ENCODE data around the gene PTF1A. TPM values are rescaled to one million over a fixed set of nuclear protein-coding genes. Genes with fewer than 3 reads are reported as not detected.

The PTF1A gene
- total and polyA plus RNA-seq, 10 of the 15 experiments (the other 5 are each of a cell fraction or from before 2014, with no cell fraction given): not detected

DNA sequence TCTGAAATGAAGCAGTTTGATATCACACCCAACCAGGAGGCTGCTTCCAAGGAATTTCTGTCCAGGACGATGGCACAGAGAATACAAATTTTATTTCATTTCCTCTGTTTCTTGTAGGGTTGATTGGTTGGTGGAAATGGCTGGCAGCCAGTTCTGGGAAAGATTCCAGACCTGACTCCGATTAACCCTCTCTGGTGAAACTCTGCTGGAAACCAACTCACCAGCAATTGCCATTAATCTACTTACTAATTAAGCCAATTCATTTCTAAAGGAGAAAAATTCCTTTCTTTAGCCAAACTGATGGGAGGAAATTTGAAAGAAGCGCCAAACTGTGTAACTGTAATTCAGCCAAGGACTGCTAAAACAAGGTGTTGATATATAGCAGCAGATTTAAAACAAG lies 10.7 kb downstream of the PTF1A start (continued):
- TF ChIP-seq, protein P1, sequence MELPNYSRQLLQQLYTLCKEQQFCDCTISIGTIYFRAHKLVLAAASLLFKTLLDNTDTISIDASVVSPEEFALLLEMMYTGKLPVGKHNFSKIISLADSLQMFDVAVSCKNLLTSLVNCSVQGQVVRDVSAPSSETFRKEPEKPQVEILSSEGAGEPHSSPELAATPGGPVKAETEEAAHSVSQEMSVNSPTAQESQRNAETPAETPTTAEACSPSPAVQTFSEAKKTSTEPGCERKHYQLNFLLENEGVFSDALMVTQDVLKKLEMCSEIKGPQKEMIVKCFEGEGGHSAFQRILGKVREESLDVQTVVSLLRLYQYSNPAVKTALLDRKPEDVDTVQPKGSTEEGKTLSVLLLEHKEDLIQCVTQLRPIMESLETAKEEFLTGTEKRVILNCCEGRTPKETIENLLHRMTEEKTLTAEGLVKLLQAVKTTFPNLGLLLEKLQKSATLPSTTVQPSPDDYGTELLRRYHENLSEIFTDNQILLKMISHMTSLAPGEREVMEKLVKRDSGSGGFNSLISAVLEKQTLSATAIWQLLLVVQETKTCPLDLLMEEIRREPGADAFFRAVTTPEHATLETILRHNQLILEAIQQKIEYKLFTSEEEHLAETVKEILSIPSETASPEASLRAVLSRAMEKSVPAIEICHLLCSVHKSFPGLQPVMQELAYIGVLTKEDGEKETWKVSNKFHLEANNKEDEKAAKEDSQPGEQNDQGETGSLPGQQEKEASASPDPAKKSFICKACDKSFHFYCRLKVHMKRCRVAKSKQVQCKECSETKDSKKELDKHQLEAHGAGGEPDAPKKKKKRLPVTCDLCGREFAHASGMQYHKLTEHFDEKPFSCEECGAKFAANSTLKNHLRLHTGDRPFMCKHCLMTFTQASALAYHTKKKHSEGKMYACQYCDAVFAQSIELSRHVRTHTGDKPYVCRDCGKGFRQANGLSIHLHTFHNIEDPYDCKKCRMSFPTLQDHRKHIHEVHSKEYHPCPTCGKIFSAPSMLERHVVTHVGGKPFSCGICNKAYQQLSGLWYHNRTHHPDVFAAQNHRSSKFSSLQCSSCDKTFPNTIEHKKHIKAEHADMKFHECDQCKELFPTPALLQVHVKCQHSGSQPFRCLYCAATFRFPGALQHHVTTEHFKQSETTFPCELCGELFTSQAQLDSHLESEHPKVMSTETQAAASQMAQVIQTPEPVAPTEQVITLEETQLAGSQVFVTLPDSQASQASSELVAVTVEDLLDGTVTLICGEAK (IDR thresholded peaks at IDR 0.05; ENCODE audit: borderline replicate concordance): no peak
- TF ChIP-seq GABPA (IDR thresholded peaks at IDR 0.05; ENCODE audit: low read depth): no peak
- TF ChIP-seq PAX8 (IDR thresholded peaks at IDR 0.05): no peak
- no peak for TF ChIP-seq ATF2 (IDR thresholded peaks at IDR 0.05; ENCODE audit: low read length)
- TF ChIP-seq BACH1 (IDR thresholded peaks at IDR 0.05; ENCODE audit: borderline replicate concordance): no peak
- no peak for TF ChIP-seq NFYA (IDR thresholded peaks at IDR 0.05; ENCODE audit: borderline replicate concordance, low read depth, low read length)
- TF ChIP-seq, protein P2, sequence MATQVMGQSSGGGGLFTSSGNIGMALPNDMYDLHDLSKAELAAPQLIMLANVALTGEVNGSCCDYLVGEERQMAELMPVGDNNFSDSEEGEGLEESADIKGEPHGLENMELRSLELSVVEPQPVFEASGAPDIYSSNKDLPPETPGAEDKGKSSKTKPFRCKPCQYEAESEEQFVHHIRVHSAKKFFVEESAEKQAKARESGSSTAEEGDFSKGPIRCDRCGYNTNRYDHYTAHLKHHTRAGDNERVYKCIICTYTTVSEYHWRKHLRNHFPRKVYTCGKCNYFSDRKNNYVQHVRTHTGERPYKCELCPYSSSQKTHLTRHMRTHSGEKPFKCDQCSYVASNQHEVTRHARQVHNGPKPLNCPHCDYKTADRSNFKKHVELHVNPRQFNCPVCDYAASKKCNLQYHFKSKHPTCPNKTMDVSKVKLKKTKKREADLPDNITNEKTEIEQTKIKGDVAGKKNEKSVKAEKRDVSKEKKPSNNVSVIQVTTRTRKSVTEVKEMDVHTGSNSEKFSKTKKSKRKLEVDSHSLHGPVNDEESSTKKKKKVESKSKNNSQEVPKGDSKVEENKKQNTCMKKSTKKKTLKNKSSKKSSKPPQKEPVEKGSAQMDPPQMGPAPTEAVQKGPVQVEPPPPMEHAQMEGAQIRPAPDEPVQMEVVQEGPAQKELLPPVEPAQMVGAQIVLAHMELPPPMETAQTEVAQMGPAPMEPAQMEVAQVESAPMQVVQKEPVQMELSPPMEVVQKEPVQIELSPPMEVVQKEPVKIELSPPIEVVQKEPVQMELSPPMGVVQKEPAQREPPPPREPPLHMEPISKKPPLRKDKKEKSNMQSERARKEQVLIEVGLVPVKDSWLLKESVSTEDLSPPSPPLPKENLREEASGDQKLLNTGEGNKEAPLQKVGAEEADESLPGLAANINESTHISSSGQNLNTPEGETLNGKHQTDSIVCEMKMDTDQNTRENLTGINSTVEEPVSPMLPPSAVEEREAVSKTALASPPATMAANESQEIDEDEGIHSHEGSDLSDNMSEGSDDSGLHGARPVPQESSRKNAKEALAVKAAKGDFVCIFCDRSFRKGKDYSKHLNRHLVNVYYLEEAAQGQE (IDR thresholded peaks at IDR 0.05; ENCODE audit: low read depth, low read length): no peak
- no peak for TF ChIP-seq ZSCAN29 (IDR thresholded peaks at IDR 0.05)
- no peak for TF ChIP-seq MTA3 (IDR thresholded peaks at IDR 0.05; ENCODE audit: borderline replicate concordance, low read length)
- no peak for TF ChIP-seq HCFC1 (IDR thresholded peaks at IDR 0.05; ENCODE audit: low read length)
- TF ChIP-seq ELK1 (IDR thresholded peaks at IDR 0.05; ENCODE audit: low read depth, low read length): no peak

Data from GM12878 (cell line).